GM12875 (cell line): Measurements from ENCODE around the gene SCUBE2.

Experiments used
- H3K4me3 ChIP-seq: one replicate; pipeline ENCODE4 v1.5.1; 2011; ENCODE audit warnings: low read depth, low read length, control low read depth
- CTCF ChIP-seq: IDR thresholded peaks from 2 replicates; pipeline ENCODE4 v1.5.1; 2011; ENCODE audit warnings: low read depth, mild to moderate bottlenecking, control low read depth, inconsistent platforms, low read length, moderate library complexity, borderline replicate concordance; ENCODE audit not compliant: insufficient read depth

SCUBE2 gene

GRCh38 chr11:9041747-9042146 is 49.7 kb downstream of the SCUBE2 start:
- no peak overlapping the region for H3K4me3 ChIP-seq
- TF ChIP-seq CTCF: no peak

- no peak overlapping the region for H3K4me3 ChIP-seq
- TF ChIP-seq CTCF: no peak
Observed at GRCh38 chr11:9040410-9040809, 51.0 kb downstream of the SCUBE2 start.

- no peak for TF ChIP-seq CTCF
- H3K4me3 ChIP-seq: no peak overlapping the region
Observed at GRCh38 chr11:9039863-9040262, 51.5 kb downstream of the SCUBE2 start.

GRCh38 chr11:9039198-9039597 is 52.2 kb downstream of the SCUBE2 start:
- TF ChIP-seq CTCF: no peak
- no peak overlapping the region for H3K4me3 ChIP-seq

GRCh38 chr11:9038541-9038940 is 52.9 kb downstream of the SCUBE2 start:
- no peak overlapping the region for H3K4me3 ChIP-seq
- TF ChIP-seq CTCF: no peak

- TF ChIP-seq CTCF: no peak
- H3K4me3 ChIP-seq: no peak overlapping the region
Observed at GRCh38 chr11:9037963-9038362, 53.4 kb downstream of the SCUBE2 start.

GRCh38 chr11:9037046-9037780 is 54.2 kb downstream of the SCUBE2 start:
- no peak for TF ChIP-seq CTCF
- no peak overlapping the region for H3K4me3 ChIP-seq
